NK-92 (cell line): ENCODE results near the gene ETFBKMT.
"Not testable (repeated sequence)": the region's sequence is repeated elsewhere in the genome, so short reads cannot be mapped to it uniquely, and the experiment has no call there.

ENCODE experiments used
- DNase-seq: peaks from one replicate; lab custom pipeline; 2025; ENCODE audit not compliant: unreplicated experiment; lab: John Stamatoyannopoulos, UW

Gene ETFBKMT

GRCh38 chr12:31716998-31717397 is 57.5 kb downstream of the ETFBKMT start:
- not testable (repeated sequence) for DNase-seq

GRCh38 chr12:31718542-31719198 is 59.2 kb downstream of the ETFBKMT start:
- DNase-seq = not testable (repeated sequence)

GRCh38 chr12:31722580-31722979 is 63.1 kb downstream of the ETFBKMT start:
- no peak for DNase-seq
